Fibroblast of villous mesenchyme (primary cell): ENCODE data around the gene FGF4. TPM values are rescaled to one million over a fixed set of nuclear protein-coding genes. Genes with fewer than 3 reads are reported as not detected.
A peak's percentile ranks its signal among the peaks of the same experiment; 100 is the strongest.

Source experiments
- DNase-seq: peaks from one replicate; pipeline ENCODE4 v3.0.0-alpha.2; 2010; ENCODE audit warnings: low read depth
- H3K4me3 ChIP-seq: 2 replicates; pipeline ENCODE4 v1.5.1; 2011; ENCODE audit warnings: low read depth, mild to moderate bottlenecking, low read length
- total RNA-seq: library from RNA; depleted of rRNA; stranded (reverse); fragments of >200 nt; gene quantifications from 2 replicates; pipeline ENCODE4 v1.2.3, GENCODE V29; 2012
- TF ChIP-seq, protein P1 (sequence below): IDR thresholded peaks from 2 replicates; pipeline ENCODE4 v1.5.1; 2012; ENCODE audit warnings: low read depth, mild to moderate bottlenecking, low read length; ENCODE audit not compliant: insufficient read depth

The FGF4 gene
- total RNA-seq, 1 donor = not detected

- no peak for DNase-seq
- TF ChIP-seq, protein P1, sequence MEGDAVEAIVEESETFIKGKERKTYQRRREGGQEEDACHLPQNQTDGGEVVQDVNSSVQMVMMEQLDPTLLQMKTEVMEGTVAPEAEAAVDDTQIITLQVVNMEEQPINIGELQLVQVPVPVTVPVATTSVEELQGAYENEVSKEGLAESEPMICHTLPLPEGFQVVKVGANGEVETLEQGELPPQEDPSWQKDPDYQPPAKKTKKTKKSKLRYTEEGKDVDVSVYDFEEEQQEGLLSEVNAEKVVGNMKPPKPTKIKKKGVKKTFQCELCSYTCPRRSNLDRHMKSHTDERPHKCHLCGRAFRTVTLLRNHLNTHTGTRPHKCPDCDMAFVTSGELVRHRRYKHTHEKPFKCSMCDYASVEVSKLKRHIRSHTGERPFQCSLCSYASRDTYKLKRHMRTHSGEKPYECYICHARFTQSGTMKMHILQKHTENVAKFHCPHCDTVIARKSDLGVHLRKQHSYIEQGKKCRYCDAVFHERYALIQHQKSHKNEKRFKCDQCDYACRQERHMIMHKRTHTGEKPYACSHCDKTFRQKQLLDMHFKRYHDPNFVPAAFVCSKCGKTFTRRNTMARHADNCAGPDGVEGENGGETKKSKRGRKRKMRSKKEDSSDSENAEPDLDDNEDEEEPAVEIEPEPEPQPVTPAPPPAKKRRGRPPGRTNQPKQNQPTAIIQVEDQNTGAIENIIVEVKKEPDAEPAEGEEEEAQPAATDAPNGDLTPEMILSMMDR = no peak
- H3K4me3 ChIP-seq = no peak overlapping the region
Measured at GRCh38 chr11:69760319-69760718, 14.8 kb downstream of the FGF4 start.

GRCh38 chr11:69752890-69753289 lies 22.3 kb downstream of the FGF4 start:
- DNase-seq = no peak
- H3K4me3 ChIP-seq = no peak overlapping the region
- TF ChIP-seq, protein P1 = no peak

GRCh38 chr11:69750875-69751597 lies 24.1 kb downstream of the FGF4 start:
- DNase-seq = no peak
- TF ChIP-seq, protein P1 = no peak
- no peak overlapping the region for H3K4me3 ChIP-seq

- TF ChIP-seq, protein P1 = no peak
- DNase-seq = no peak
- no peak overlapping the region for H3K4me3 ChIP-seq
Measured at GRCh38 chr11:69750108-69750850, 24.9 kb downstream of the FGF4 start.

GRCh38 chr11:69748637-69749036 lies 26.5 kb downstream of the FGF4 start:
- no peak for DNase-seq
- H3K4me3 ChIP-seq = no peak overlapping the region
- TF ChIP-seq, protein P1 = no peak

DNA sequence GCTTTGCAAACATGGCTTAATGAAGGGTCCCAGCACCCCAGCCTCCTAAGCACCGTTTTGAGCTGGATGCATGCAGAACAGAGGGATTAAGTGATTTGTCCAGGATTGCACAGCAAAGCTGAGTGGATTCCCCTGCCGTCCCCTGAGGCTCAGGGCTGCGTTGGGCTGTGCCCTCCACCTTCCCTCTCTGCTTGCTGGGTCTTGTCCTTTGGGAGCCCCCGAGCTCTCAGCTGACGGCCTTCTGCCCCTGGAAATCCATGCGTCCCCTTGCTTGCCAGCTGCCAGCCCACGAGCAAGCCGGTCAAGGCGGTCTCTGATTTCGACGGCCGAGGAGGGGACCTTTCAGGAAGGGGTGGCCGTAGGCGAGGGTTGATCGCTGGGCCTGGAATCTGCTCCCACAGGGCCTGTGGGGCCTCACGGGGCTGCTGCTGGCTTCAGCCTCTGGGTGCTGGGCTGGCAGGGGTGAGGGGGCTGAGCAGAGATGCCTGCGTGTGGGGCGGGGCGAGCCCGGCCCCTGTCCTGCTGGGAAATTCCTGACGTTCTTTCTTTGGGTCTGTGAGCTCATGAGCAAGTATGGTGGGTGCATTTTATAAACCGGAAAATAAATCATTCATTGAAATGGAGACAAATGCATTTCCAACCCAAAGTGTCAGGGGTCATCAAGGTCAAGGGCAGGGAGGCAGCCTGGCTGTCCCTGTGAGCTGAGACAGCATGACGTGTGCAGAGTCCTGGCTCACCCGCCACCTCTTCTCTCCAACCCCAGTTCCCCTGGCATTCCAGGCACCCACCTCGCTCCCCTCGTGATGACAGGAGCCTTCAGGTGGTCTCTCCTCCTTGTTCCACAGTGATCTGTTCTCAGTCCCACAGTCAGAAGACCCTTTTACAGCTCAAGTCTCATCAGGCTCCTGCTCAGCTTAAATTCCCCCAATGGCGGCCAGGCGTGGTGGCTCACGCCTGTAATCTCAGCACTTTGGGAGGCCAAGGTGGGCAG lies 28.1 kb downstream of the FGF4 start:
- peak; percentile 16 for DNase-seq
- no peak overlapping the region for H3K4me3 ChIP-seq
- TF ChIP-seq, protein P1 = no peak
